Activated T-helper 1 cell treated with anti-CD3 and anti-CD28 coated beads, Interleukin-12 subunit alpha, Interleukin-12 subunit beta, Interleukin-2, Interleukin-4 antibody, amounts not matched to agents 30 ng/mL and 10 ng/mL and 1 ng/mL, durations not matched to agents 14 hours and 24 hours and 36 hours (primary cell): ENCODE data around the gene ATP8B4. TPM values are rescaled to one million over a fixed set of nuclear protein-coding genes. Genes with fewer than 3 reads are reported as not detected.
A peak's percentile ranks its signal among the peaks of the same experiment; 100 is the strongest.

Experiments used
- DNase-seq: peaks from one replicate; pipeline ENCODE4 v3.0.0; 2021; ENCODE audit warnings: low spot score
- H3K27ac Mint-ChIP-seq: one replicate; pipeline ENCODE4 v1.8.0; 2021; ENCODE audit warnings: mild to moderate bottlenecking, mixed read lengths
- H3K27me3 Mint-ChIP-seq: one replicate; pipeline ENCODE4 v1.8.0; 2022; ENCODE audit warnings: mild to moderate bottlenecking, moderate library complexity, mixed read lengths; ENCODE audit not compliant: insufficient read depth
- H3K36me3 Mint-ChIP-seq: one replicate; pipeline ENCODE4 v1.8.0; 2021; ENCODE audit warnings: low read depth, mixed read lengths
- H3K4me1 Mint-ChIP-seq: one replicate; pipeline ENCODE4 v1.8.0; 2021; ENCODE audit warnings: low read depth, mixed read lengths
- H3K4me3 Mint-ChIP-seq: one replicate; pipeline ENCODE4 v1.8.0; 2021; ENCODE audit warnings: mild to moderate bottlenecking, moderate library complexity, mixed read lengths
- H3K9me3 Mint-ChIP-seq: one replicate; pipeline ENCODE4 v1.8.0; 2021; ENCODE audit warnings: mixed read lengths
- intact Hi-C: fragments of 100-400 bp; cut with micrococcal nuclease; formaldehyde crosslinking; loops from one replicate; pipeline ENCODE4 v1.15.1; 2024
- total RNA-seq: library from RNA; stranded (reverse); gene quantifications from 2 replicates; pipeline ENCODE4 v1.2.3, GENCODE V29; 2022

The ATP8B4 gene
- total RNA-seq, 1 donor from 2014 or later = 49.7 TPM

DNA sequence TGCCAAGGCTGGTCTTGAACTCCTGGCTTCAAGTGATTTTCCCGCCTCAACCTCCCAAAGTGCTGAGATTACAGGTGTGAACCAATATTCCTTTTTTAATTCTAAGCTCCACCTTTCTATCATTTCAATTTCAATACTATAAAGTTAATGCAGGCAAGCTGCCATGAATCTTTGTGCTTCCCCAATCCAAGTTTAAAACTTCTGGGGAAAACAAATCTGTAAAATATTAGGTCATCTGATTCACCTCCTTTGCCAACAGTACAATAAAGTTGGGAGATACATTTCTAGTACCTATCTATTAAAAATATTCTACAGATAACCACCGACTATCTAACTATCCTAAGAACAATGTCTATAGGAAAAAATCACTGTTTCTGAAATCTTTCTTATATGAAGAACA lies 102.1 kb downstream of the ATP8B4 start:
- Mint-ChIP-seq H3K4me1 (peaks cover 15% of the 10 kb centered on the region), H3K27ac (no peak overlapping the region), H3K9me3 (no peaks in the 10 kb centered on the region), H3K4me3 (no peak overlapping the region), H3K36me3 (peaks cover 32% of the 10 kb centered on the region), H3K27me3 (no peaks in the 10 kb centered on the region)
- DNase-seq = no peak
- intact Hi-C loops = no loop called here

DNA sequence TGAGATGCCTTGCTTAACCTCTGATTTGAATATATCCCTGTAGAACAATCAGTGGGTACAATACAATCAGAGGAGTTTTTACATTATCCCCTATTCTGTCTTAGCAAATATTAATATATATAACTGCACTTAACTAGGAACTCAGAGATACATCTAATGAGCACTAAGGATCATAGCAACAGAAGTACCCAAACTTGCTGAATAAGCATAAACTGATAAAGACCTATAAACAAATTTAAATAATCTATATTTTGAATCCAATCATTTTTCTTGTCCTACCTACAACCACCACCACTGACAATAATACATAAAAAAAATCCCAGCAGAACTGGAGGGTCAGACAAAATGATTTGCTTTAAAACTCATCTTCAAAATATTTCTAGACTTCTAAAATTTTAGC lies 106.2 kb downstream of the ATP8B4 start:
- no peaks in the 10 kb centered on the region for H3K27me3 Mint-ChIP-seq
- no peak overlapping the region for H3K4me3 Mint-ChIP-seq
- intact Hi-C loops = no loop called here
- DNase-seq = no peak
- H3K36me3 Mint-ChIP-seq = peaks cover 31% of the 10 kb centered on the region
- no peaks in the 10 kb centered on the region for H3K9me3 Mint-ChIP-seq
- no peak overlapping the region for H3K27ac Mint-ChIP-seq
- peaks cover 18% of the 10 kb centered on the region for H3K4me1 Mint-ChIP-seq

DNA sequence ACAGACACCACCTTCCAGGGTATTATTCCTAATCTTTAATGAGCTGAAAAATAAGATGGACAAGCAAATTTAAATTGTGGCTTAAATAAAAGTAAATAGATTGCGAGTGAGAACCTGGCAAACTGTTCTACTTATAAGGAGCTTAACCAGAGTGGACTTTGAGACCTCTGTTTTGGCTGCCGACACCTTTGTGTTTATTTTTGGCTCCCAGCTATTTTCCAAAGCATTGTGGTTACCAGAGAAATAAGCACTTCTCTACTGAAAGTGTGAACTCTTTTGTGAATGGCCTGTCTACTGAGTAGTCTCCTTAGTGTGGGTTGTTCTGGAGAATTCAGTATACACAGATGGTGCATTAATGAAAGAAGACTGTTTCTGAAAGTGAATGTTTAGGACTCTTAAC lies 109.4 kb downstream of the ATP8B4 start:
- peaks cover 32% of the 10 kb centered on the region for H3K36me3 Mint-ChIP-seq
- intact Hi-C loops = loop anchor here (5.0 to 10.0 kb wide), 2 partner anchors 45 to 128 kb away; no protein-coding TSS in a partner anchor
- H3K27me3 Mint-ChIP-seq = no peaks in the 10 kb centered on the region
- peaks cover 10% of the 10 kb centered on the region for H3K4me1 Mint-ChIP-seq
- no peaks in the 10 kb centered on the region for H3K9me3 Mint-ChIP-seq
- peak overlapping the region; percentile 40 for H3K27ac Mint-ChIP-seq
- no peak for DNase-seq
- H3K4me3 Mint-ChIP-seq = no peak overlapping the region

DNA sequence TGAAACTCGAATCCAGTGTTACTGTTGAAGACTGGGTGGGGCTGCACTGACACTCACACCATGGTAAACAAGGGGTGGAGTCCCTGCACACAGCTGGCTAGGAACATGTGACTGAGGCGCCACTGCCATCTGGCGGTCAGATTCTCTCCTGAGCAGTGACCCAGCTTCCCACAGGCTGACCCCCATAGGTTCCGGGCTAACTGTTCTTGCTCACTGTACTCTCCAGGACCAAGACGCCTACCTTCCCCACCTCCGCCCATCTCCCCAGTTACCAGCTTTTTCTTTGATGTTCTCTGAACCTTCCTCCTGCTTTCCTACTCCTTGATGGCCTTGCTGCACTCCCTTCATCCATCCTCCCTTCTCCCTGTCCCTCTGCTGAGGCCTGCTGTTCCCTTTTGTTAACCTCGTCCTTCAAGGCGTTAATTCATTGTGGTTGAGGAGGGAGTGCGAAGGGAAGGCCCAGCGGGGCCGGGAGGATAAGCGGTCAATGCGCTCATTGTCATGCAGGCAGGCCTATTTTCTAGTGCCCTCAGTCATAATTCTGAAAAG lies 115.2 kb downstream of the ATP8B4 start:
- Mint-ChIP-seq H3K4me3 (no peak overlapping the region), H3K27me3 (no peaks in the 10 kb centered on the region), H3K4me1 (peaks cover 15% of the 10 kb centered on the region), H3K36me3 (peaks cover 45% of the 10 kb centered on the region), H3K9me3 (no peaks in the 10 kb centered on the region), H3K27ac (peak overlapping the region; percentile 40)
- DNase-seq = peak; percentile 59
- intact Hi-C loops = loop anchor here (5.0 to 10.0 kb wide), 2 partner anchors 51 to 767 kb away; no protein-coding TSS in a partner anchor

GRCh38 chr15:49991587-49991986 lies 127.4 kb downstream of the ATP8B4 start:
- Mint-ChIP-seq H3K9me3 (no peaks in the 10 kb centered on the region), H3K27me3 (no peaks in the 10 kb centered on the region), H3K4me1 (no peaks in the 10 kb centered on the region), H3K4me3 (no peak overlapping the region), H3K36me3 (peaks cover 34% of the 10 kb centered on the region), H3K27ac (no peak overlapping the region)
- DNase-seq = no peak
- intact Hi-C loops = no loop called here

- peaks cover 36% of the 10 kb centered on the region for H3K36me3 Mint-ChIP-seq
- no peak overlapping the region for H3K27ac Mint-ChIP-seq
- no peaks in the 10 kb centered on the region for H3K4me1 Mint-ChIP-seq
- no peaks in the 10 kb centered on the region for H3K9me3 Mint-ChIP-seq
- DNase-seq = no peak
- no peak overlapping the region for H3K4me3 Mint-ChIP-seq
- H3K27me3 Mint-ChIP-seq = no peaks in the 10 kb centered on the region
- intact Hi-C loops = no loop called here
These were observed 128.0 kb downstream of the ATP8B4 start for GRCh38 chr15:49990835-49991545.

GRCh38 chr15:49989498-49989897 lies 129.5 kb downstream of the ATP8B4 start:
- Mint-ChIP-seq H3K27ac (no peak overlapping the region), H3K4me3 (no peak overlapping the region), H3K27me3 (peaks cover under 1% of the 10 kb centered on the region), H3K4me1 (no peaks in the 10 kb centered on the region), H3K9me3 (no peaks in the 10 kb centered on the region), H3K36me3 (peaks cover 30% of the 10 kb centered on the region)
- no peak for DNase-seq
- intact Hi-C loops = no loop called here

- Mint-ChIP-seq H3K27me3 (peaks cover 2% of the 10 kb centered on the region), H3K27ac (no peak overlapping the region), H3K9me3 (no peaks in the 10 kb centered on the region), H3K4me3 (no peak overlapping the region), H3K36me3 (peaks cover 27% of the 10 kb centered on the region), H3K4me1 (no peaks in the 10 kb centered on the region)
- intact Hi-C loops = no loop called here
- no peak for DNase-seq
These were observed 130.3 kb downstream of the ATP8B4 start for GRCh38 chr15:49988766-49989165.

- intact Hi-C loops = no loop called here
- no peak for DNase-seq
- Mint-ChIP-seq H3K4me3 (no peak overlapping the region), H3K36me3 (peaks cover 26% of the 10 kb centered on the region), H3K27me3 (peaks cover 2% of the 10 kb centered on the region), H3K9me3 (no peaks in the 10 kb centered on the region), H3K27ac (no peak overlapping the region), H3K4me1 (no peaks in the 10 kb centered on the region)
These were observed 131.1 kb downstream of the ATP8B4 start for GRCh38 chr15:49987896-49988295.

GRCh38 chr15:49987198-49987785 lies 131.7 kb downstream of the ATP8B4 start:
- Mint-ChIP-seq H3K9me3 (no peaks in the 10 kb centered on the region), H3K4me3 (no peak overlapping the region), H3K4me1 (no peaks in the 10 kb centered on the region), H3K36me3 (peaks cover 23% of the 10 kb centered on the region), H3K27me3 (peaks cover 2% of the 10 kb centered on the region), H3K27ac (peak overlapping the region; percentile 25)
- no peak for DNase-seq
- intact Hi-C loops = no loop called here

GRCh38 chr15:49986326-49986725 lies 132.7 kb downstream of the ATP8B4 start:
- no peak overlapping the region for H3K27ac Mint-ChIP-seq
- intact Hi-C loops = no loop called here
- H3K4me1 Mint-ChIP-seq = no peaks in the 10 kb centered on the region
- H3K36me3 Mint-ChIP-seq = peaks cover 19% of the 10 kb centered on the region
- H3K27me3 Mint-ChIP-seq = peaks cover 2% of the 10 kb centered on the region
- no peak for DNase-seq
- H3K4me3 Mint-ChIP-seq = no peak overlapping the region
- H3K9me3 Mint-ChIP-seq = no peaks in the 10 kb centered on the region

DNA sequence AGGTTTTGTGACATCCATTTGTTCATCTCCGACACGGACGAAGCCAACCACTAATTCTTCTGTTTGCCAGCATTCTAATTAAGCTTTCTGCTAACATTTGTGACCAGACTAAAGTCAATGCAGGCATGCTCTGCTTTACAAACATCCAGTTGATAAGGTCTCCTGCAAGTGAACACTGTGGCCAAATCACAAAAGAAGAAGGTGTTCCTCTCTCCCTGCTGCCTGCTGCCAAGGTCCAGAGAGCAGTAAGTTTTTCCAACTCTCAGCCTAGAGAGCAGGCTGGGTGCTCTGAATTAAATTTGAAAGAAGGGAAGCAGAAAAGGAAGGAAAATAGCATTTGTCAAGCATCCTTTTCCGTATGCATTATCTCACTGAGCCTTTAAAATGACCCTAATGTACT lies 133.6 kb downstream of the ATP8B4 start:
- Mint-ChIP-seq H3K4me1 (no peaks in the 10 kb centered on the region), H3K27me3 (peaks cover 2% of the 10 kb centered on the region), H3K36me3 (peaks cover 16% of the 10 kb centered on the region), H3K9me3 (no peaks in the 10 kb centered on the region), H3K27ac (no peak overlapping the region), H3K4me3 (no peak overlapping the region)
- DNase-seq = no peak
- intact Hi-C loops = no loop called here

- H3K27ac Mint-ChIP-seq = no peak overlapping the region
- H3K27me3 Mint-ChIP-seq = peaks cover 2% of the 10 kb centered on the region
- H3K9me3 Mint-ChIP-seq = no peaks in the 10 kb centered on the region
- H3K4me1 Mint-ChIP-seq = no peaks in the 10 kb centered on the region
- intact Hi-C loops = no loop called here
- H3K4me3 Mint-ChIP-seq = no peak overlapping the region
- peaks cover 15% of the 10 kb centered on the region for H3K36me3 Mint-ChIP-seq
- DNase-seq = no peak
These were observed 134.6 kb downstream of the ATP8B4 start for GRCh38 chr15:49984436-49984835.
